Activated CD8-positive, alpha-beta memory T cell treated with anti-CD3 and anti-CD28 coated beads for 24 hours (primary cell): ENCODE measurements around the gene HEY2.
"Not testable (repeated sequence)": the region's sequence is repeated elsewhere in the genome, so short reads cannot be mapped to it uniquely, and the experiment has no call there.

Experiments
- DNase-seq: peaks from one replicate; pipeline ENCODE4 v3.0.0-alpha.2; 2020

The HEY2 gene

DNA sequence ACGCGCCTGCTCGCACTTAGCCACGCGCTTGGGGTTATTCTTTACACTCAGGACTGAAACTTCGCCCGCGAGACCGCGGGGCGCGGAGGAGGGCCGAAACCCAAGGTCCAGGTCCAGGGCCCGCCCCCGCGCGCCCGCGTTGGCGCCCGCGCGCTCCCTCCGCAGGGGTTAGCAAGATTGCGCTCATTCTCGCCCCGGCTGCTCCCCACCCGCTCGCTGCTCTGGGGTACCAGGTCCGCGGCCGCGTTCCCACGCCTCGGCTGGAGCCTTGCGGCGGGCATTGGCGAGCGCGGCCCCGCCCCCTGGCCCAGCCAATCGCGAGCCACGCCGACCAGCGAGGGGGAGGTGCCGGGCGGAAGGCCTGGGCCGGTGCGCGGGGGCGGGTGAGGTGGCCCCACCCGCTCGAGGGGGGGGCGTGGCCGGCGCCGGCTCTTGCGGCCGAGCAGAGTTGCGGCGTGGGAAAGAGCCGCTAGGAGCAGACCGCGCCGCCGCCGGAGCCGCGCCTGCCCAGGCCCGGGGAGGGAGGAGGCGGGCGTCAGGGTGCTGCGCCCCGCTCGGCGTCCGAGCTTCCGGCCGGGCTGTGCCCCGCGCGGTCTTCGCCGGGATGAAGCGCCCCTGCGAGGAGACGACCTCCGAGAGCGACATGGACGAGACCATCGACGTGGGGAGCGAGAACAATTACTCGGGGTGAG, at the start of gene HEY2:
Gene HEY2 (plus strand): TSS at position 460 of the 692 bp plus-strand sequence. CDS start 145 bp downstream, at position 605.
- DNase-seq = peak; percentile 90

DNA sequence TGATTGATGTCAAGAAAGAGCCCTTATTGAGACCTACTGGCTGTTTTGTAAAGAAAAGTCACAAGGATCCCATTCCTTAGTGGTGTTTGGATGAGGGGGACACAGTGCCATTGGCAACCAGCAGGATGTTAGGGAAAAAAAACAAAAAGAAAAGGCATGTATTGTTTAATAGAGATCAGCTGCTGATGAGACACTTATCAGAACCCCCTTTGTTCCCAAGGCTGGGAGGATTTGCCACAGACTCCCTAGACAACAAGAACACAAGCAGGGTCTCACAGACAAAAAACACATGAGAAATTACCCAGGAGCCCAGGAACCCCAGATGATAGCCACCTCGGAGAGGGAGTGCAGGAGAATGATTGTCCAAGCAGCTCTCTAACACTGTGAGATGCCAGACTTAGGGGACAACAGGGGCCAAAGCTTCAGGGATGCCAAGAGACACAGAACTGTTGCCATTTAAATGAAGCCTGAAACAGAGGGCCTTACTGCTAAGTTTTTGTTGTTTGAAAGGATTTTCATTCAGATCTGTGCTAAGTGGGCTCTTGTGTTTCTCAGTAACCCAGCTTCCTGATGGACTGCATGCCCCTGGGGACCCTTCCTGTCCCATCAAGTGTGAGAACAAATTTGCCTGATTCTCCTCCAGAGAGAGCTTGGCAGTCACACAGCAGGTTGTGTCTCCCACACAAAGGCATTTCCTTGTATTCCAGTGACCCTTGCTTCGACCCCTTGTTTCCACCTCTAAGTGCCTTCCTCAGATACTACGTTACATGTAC, 48.7 kb upstream of the HEY2 start:
- no peak for DNase-seq

DNA sequence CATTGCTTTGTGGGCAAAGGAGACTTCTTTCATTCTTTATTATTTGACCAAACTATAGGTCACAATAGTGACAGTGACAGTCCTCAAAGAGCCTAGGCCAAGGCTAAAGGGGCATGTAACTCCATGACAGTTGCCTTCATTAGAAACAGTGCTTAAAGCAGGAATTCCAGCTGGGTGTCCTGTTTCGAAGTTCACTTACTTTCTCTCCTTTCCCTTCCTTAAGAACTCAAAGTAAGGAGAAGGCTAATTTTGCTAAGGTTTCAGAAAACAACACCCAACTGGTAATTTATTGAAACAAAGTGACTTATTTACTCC, 48.1 kb upstream of the HEY2 start:
- no peak for DNase-seq

DNA sequence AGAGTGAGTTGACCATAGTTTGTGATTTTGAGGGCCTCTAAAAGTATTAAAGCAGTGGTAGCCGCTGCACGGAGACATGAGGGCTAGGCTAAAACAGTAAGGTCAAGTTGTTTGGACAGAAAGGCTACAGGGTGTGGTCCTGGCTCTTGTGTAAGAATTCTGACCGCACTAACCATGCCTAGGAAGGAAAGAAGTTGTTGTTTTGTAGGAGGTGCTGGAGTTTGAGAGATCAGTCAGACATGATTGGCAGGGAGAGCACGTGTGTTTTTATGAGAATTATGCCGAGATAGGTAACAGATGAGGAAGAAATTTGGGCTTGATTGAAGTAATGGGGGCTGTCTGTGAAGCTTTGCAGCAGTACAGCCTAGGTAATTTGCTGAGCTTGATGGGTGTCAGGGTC, 45.5 kb upstream of the HEY2 start:
- not testable (repeated sequence) for DNase-seq

DNA sequence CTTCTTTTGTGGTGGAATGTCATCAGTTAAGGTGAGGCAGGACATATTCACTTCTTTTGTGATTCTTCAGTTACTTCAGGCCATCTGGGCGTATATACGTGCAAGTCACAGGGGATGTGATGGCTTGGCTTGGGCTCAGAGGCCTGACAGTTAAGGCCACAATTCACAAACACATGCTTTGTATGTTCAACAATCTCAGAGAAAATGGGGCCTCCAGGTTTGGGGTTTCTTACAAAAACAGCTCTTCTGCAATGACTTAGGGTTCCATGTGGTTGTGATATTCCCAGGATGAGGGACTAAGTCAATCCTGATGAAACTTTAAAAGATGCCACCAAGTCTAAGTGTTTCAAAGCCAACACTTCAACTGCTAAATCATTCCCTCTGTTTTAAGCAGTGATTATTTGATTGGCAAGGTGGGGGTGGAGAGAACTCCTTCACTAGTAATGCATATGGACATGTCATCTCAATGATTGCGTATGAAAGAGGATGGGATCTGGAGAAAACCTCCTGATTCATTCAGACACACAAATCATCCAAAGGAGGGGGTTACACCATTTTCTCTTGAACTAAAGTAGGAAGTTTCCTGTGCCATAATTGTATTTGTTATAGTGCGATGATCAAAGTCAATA, 41.7 kb upstream of the HEY2 start:
- no peak for DNase-seq

DNA sequence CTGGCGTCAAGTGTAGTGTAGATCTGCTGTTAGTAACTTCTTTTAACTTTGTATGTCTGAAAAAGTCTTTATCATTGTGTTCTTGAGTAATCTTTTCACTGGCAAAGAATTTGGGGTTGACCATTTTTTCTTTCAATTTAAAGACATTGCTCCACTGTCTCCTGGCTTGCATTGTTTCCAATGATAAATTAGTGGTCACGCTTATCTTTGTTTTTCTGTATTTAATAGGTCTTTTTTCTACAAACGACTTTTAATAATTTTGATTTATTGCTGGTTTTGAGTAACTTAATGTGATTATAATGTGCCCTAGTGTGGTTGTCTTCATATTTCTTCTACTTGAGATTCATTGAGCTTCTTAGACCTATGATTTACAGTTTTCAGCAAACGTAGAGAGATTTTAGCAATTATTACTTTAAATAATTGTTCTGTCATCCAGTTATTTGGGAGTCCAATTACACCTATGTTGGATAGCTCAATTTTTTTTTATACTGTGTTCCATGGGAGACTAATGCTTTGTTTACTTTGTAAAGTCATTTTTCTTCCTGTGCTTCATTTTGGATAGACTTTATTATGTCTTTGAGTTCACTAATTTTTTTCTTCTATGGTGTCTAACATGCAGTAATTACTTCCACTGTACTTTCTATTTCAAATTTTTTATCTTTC, 38.3 kb upstream of the HEY2 start:
- no peak for DNase-seq

DNA sequence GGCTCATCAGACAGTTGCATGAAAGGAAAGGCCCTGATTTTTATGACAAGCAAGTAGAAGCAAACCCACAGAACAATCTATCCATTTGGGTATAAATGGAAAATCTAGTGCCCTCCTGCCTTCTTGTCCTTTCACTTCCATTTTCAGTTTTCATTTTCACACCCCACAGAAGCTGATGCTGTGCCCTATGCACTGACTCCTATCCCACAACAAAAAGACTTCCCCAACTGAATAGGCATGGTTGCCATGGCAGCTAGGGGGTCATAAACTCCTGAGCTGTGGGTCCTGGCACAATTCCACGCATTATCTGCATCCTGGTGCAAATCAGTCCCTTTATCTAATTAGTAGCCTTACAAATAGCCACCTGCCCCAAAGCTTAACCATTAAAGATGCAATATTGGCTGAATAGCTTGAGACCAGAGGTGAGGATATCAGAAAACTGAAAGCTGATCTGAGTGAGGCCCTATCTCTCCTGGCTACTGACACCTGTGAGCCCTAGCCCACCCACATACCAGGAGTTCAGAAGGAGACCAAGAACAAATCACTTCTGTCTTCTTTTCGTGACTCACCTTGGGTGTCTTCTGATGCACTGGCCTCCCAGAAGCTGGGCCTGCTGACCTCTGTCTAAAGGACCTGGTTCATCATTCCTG, 34.9 kb upstream of the HEY2 start:
- no peak for DNase-seq

DNA sequence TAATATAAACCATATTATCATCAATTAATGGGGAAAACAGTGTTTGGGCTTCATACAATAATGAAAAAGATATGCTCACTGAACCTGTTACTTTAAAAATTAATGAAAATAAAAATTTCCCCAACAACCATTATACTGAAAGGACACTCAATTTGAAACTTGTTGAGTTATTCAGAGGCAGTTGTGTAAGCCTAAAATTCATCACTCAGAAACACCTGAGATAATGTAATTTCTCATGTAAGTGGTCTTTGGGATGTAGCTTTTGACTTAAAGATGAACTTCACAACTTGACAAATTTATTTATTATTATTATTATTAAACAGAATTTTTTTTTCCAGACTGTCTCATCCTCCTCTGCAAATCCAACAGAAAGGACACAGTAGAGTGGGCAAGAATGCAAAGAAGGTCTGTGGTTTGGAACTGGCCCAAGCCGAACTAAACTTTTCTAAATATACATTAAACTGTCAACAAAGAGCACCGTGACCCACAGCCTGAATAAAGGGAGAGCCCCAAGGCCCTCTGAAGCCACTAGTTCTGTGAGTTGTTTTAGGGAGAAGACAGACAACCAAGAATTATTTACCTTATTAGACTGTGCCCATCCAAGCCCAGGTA, 32.2 kb upstream of the HEY2 start:
- no peak for DNase-seq

DNA sequence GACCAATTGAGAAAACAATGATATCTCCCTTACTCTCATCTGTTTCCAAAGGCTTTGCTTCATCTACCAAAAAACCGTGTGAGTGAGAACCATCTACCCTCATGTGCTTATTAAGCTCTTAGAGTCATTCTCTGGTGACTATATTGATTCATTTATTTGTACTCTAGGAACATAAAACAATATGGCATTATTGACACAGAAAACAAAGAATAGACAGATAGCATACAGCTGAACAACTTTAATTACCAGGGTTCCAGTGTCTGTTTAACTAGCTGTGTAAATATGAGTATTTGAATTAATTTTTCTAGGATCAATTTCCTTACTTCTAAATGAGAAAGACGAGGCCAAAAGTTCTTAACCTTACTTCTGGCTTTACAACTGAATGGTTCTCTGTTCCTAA, 31.3 kb upstream of the HEY2 start:
- no peak for DNase-seq

DNA sequence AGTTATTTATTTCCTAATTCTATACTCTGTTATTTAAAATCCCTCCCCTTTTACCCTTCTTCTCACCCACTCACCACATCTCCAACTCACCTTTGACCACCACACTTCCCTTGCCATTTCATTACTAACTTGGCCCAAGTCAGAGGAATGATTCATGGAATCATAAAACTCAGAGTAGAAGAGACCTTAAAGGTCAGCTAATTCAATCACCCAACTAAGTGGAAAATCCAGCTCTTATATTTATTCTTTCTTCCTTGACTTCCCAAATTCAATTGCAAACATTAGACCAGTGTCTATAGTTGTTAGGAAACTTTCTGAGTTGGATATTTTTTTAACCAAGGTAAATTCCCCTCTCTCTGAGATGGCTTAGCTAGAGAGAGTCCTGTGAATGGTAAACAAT, 26.5 kb upstream of the HEY2 start:
- DNase-seq = no peak

DNA sequence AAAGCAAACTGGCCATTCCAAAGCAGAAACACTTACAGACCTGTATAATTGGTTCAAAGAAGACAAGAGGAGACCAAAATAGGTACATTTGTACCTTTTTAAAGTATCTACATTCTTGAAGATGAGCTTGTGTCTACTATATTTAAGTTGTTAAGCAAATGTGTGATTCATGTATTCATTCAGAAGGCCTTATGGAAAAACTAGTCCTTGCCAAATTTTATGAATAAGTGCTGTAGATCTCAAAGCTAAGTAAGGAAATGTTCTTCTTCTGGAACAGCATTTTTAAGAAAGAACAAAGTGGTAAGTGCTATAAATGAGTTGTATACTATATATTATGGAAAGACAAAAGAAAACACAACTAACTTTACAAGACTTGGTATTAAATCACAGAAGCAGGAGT, 22.2 kb upstream of the HEY2 start:
- no peak for DNase-seq

DNA sequence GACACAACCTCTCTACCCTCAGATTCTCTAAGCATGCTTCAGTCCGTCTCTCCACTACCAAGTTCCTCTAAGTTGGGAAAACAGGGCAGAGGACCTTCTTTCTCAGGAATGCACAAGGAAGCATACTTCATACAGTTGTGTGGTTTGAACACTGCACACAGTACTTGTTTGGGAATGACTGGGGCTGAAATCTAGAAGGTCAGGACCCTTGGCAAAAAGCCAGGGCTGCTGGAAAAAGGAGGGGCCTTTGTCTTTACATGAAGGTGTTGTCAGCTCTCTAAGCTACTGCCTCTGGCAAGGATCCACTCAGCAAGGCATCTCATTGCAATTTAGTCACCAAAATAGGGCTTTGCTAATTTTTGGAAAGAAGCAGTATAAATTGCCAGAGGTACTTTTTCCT, 20.7 kb upstream of the HEY2 start:
- DNase-seq = no peak

DNA sequence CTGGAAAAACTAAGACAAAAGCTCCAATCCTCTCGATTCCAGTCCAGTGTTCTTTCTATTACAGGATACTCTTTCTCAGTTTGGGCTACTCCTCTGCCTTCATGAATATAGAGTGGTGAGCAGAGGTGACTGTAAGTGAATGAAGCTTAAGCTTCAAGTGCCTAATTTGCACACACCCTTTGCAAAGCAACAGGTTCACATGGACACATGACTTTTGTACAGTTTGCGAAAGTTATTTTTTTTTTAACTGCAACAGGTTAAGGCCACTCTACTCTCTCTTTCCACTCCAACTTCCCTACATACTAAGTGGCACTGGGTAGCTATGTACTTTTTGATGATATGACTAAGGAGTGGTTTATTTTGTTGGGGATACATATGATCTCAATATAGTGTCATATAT, 19.4 kb upstream of the HEY2 start:
- DNase-seq = no peak

DNA sequence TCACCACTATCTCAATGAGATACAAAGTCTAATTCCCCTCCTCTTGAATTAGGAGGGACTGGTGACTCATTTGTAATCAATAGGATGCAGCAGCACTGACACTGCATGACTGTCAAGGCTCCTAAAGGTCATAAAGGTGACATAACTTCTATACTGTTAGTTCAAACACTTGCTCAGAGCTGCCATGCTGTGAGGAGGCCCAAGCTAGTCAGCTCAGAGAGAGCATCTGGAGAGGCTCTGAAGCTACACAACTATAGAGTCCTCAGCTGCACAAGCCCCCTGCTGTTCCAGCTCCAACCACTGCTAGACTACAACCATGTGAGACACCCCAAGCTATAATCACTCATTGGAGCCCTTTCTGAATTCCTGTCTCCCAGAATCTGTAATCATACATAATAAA, 17.0 kb upstream of the HEY2 start:
- no peak for DNase-seq

DNA sequence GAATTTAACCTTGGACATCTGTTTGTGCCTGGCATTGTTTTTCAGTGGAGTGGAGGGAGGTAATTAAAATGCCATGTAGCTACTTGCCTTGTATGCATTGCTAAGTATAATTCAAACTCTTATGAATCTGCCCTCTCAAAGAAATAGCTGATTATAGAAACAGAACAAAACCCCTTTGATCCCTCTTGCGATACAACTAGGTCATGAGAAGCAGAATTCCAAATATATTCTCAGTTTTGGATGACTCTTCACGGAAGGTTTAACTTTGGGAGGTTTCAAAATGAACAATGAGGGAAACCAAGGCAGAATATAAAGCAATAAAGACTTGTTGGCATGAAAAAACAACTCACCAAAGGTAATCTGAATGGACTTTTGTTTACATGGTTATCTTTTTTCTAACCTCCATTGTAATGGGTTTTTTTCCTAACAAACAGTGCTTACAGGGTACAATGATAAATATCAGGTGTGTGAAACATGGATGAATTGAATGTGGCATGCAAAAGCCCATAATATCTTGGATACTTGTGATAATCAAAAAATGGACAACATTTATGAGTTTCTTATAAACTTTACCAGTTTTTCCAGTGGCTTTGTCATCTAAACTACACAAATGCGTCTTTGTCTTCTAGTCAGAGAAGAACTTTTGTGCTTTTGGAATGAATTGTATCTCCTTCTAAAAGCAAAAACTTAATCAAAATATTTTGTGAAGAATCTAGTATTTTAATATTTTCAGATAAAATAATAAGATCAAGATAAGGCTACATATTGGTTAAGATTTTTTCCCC, 15.7 kb upstream of the HEY2 start:
- no peak for DNase-seq

DNA sequence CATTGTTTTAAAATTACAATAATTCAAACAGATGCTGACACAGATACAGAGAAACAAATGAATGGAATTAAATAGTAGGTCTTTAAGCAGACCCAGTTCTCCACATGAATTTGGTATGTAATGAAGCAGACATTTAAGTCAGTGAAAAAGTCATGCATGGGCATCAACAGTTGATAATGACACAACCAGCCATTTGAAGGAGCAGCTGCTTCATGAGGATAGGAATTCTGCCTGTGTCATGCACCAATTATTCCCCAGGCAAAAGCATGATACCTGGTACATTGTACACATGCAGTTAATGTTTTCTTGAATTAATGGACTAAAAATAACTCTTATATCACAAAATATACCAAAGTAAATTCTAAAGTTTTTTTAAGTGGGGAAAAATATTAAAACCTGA, 11.2 kb upstream of the HEY2 start:
- no peak for DNase-seq

DNA sequence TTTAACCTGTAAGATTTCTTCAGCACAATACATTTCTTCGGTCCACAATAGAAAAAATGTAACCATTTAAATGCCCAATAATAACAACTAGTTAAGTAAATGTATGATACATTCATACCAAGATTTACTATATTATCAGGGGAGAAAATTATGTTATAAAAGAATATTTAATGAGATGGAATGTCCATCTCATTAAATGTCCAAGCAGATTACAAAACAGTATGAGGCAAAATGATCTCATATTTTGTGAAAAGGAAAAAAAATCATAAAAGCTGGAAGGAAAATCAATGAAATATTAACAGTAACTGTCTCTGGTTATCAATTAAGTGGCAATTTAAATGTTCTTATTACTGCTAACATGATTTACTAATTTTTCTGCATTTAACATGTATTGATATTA, 10.1 kb upstream of the HEY2 start:
- no peak for DNase-seq

DNA sequence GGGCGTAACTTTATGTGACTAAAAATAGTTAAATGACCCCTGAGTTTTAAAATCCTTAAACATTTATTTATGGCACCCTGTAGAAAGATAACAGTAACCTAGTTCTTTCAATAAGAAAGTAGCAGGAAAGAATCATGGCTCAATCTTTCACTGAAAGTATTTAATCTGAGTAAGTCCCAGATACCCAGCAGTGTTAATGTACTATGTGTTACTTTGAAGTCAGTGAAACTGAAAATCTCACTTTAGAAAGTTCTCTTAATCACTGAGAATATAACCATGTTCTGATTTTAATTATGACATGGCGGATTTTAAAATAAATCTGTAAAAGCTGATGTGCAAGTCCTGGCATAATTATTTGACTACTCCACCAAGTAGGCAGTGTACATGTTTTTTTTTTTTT, 8.1 kb upstream of the HEY2 start:
- DNase-seq = no peak

DNA sequence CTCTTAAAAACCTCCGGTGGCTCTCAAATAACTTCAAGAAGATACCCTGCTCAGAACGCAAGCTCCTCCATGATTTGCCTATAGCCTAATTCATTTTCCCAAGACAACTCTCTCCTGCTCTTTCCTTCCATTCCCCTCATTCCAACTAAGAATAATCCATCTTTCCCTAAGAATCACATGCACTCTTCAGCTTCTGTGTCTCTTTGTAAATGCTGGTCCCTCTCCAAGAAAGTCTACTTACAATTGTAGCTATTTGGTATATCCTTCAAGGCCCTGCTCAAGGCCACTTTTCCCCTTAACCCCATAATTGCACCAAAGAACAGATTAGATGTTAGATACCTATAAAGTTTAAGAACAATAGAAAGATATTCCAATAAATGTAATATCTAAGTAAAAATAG, 7.4 kb upstream of the HEY2 start:
- no peak for DNase-seq

DNA sequence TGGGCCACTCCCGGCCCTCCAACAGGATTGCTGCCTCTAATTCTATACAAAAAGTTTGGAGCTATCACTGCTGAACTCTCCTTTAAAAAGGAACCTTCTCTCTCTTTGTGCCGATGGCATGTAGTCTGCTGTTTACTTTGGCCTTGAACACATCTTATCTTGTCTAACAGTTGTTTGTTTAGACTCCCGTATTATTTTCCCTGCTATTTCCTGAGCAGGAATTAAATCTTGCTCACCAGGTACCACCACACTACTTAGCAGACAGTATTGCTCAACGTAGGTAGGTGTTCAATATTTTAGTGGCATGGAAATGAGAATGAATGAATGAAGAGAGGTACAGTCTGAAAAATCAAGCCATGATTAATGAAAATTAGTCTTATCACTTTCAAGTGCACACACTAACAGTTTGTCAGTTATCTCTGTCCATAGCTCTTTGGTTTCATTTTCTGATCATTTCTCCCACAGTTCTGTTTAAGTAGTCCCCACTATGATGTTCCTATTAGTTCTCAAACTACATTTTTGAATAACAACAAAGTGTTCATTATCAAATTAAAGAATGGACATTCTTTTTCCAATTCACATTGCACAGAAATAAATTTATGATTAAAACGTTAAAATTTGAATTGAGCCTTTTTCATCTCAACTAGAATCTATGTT, 6.8 kb upstream of the HEY2 start:
- no peak for DNase-seq

DNA sequence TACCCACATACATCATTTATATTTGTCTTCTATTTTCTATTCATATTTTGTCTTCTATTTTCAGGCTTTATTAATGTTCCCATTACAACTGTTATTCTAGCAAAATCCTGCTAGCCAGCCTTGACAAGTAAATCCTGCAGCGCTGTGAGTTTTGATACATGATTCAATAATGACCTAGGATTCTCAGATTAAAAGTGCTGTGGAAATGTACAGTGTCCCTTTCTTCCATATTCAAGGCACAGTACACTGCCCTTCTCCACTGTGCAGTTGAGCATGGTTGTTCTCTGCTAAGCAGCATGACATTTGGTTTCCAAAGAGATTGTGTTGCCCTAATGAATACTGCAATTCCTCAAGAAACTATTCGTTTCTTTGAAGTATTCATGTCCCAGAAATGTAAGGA, 5.8 kb upstream of the HEY2 start:
- no peak for DNase-seq
